Right atrium auricular region (tissue), 2 donors: Measurements from ENCODE around the gene AGO1. TPM values are rescaled to one million over a fixed set of nuclear protein-coding genes. Genes with fewer than 3 reads are reported as not detected.

ENCODE experiments used
- DNase-seq: peaks from one replicate; pipeline ENCODE4 v3.0.0-alpha.2; 2019; ENCODE audit warnings: low spot score
- H3K27ac ChIP-seq, 2 donors: fragments of 200-600 bp; sonication (generic); 1 replicate in 1 of 2; 2 replicates in 1 of 2; pipeline ENCODE4 v1.5.1; 2016 to 2019
- H3K27me3 ChIP-seq, 2 donors: fragments of 200-600 bp; sonication (generic); one replicate each; pipeline versions ENCODE4 v1.5.1 to v1.6.0; 2017 to 2019
- H3K36me3 ChIP-seq: fragments of 200-600 bp; sonication (generic); one replicate; pipeline ENCODE4 v1.5.1; 2016
- H3K4me1 ChIP-seq, 2 donors: fragments of 200-600 bp; sonication (generic); one replicate each; pipeline versions ENCODE4 v1.5.1 to v1.6.0; 2017 to 2019
- H3K4me3 ChIP-seq, 2 donors: fragments of 200-600 bp; sonication (generic); 1 replicate in 1 of 2; 2 replicates in 1 of 2; pipeline ENCODE4 v1.5.1; 2017 to 2019; ENCODE audit warnings: mild to moderate bottlenecking in 1 of 2, moderate library complexity in 1 of 2
- H3K9me3 ChIP-seq, 2 donors: fragments of 200-600 bp; sonication (generic); one replicate each; pipeline ENCODE4 v1.5.1; 2019
- CTCF ChIP-seq, 2 donors: fragments of 200-600 bp; sonication (generic); IDR thresholded peaks; one replicate each; pipeline ENCODE4 v1.5.1; 2019; ENCODE audit warnings: antibody characterized with exemption in 2 of 2
- total RNA-seq, 2 donors: library from RNA; depleted of rRNA; stranded (reverse); fragments of >200 nt; gene quantifications; one replicate each; pipeline ENCODE4 v1.1.0, GENCODE V29; 2016

Gene AGO1
- total RNA-seq, 2 donors from 2014 or later = 20.3 to 22.1 TPM

GRCh38 chr1:35838693-35839245 is 44.2 kb upstream of the AGO1 start:
- H3K36me3 ChIP-seq = peaks cover 90% of the 10 kb centered on the region
- no peaks in the 10 kb centered on the region for H3K9me3 ChIP-seq
- no peak for DNase-seq
- H3K4me1 ChIP-seq = no peaks in the 10 kb centered on the region
- H3K4me3 ChIP-seq = no peak overlapping the region
- H3K27me3 ChIP-seq = no peaks in the 10 kb centered on the region
- no peak for TF ChIP-seq CTCF (IDR thresholded peaks at IDR 0.05)
- H3K27ac ChIP-seq = no peak overlapping the region

- TF ChIP-seq CTCF (IDR thresholded peaks at IDR 0.05) = no peak
- H3K4me3 ChIP-seq = no peak overlapping the region
- peaks cover 0 to 12% of the 10 kb centered on the region in 2 donors for H3K4me1 ChIP-seq
- no peak for DNase-seq
- H3K27ac ChIP-seq = peak overlapping the region in 1 of 2 donors; percentile 85
- H3K36me3 ChIP-seq = peaks cover 51% of the 10 kb centered on the region
- no peaks in the 10 kb centered on the region for H3K9me3 ChIP-seq
- no peaks in the 10 kb centered on the region for H3K27me3 ChIP-seq
Measured at GRCh38 chr1:35844826-35845225, 38.2 kb upstream of the AGO1 start.

GRCh38 chr1:35845766-35846165 is 37.2 kb upstream of the AGO1 start:
- peaks cover 47% of the 10 kb centered on the region for H3K36me3 ChIP-seq
- no peaks in the 10 kb centered on the region for H3K27me3 ChIP-seq
- no peak overlapping the region for H3K4me3 ChIP-seq
- H3K9me3 ChIP-seq = no peaks in the 10 kb centered on the region
- H3K4me1 ChIP-seq = peaks cover 0 to 13% of the 10 kb centered on the region in 2 donors
- TF ChIP-seq CTCF (IDR thresholded peaks at IDR 0.05) = no peak
- no peak for DNase-seq
- H3K27ac ChIP-seq = peak overlapping the region; percentile 46 to 85

- peak overlapping the region; percentile 54 to 85 for H3K27ac ChIP-seq
- no peak overlapping the region for H3K4me3 ChIP-seq
- no peaks in the 10 kb centered on the region for H3K27me3 ChIP-seq
- DNase-seq = no peak
- H3K4me1 ChIP-seq = peaks cover 0 to 30% of the 10 kb centered on the region in 2 donors
- peaks cover 24% of the 10 kb centered on the region for H3K36me3 ChIP-seq
- no peak for TF ChIP-seq CTCF (IDR thresholded peaks at IDR 0.05)
- no peaks in the 10 kb centered on the region for H3K9me3 ChIP-seq
Measured at GRCh38 chr1:35847935-35848565, 35.0 kb upstream of the AGO1 start.

- no peaks in the 10 kb centered on the region for H3K27me3 ChIP-seq
- H3K9me3 ChIP-seq = no peaks in the 10 kb centered on the region
- no peak overlapping the region for H3K4me3 ChIP-seq
- no peak for DNase-seq
- TF ChIP-seq CTCF (IDR thresholded peaks at IDR 0.05) = no peak
- H3K27ac ChIP-seq = peak overlapping the region in 1 of 2 donors; percentile 85
- H3K36me3 ChIP-seq = peaks cover 21% of the 10 kb centered on the region
- peaks cover 0 to 30% of the 10 kb centered on the region in 2 donors for H3K4me1 ChIP-seq
Measured at GRCh38 chr1:35850051-35850450, 33.0 kb upstream of the AGO1 start.
